ENCODE data around the gene GALK2. TPM values are rescaled to one million over a fixed set of nuclear protein-coding genes. Genes with fewer than 3 reads are reported as not detected.

Gene GALK2
- total and polyA plus RNA-seq, 2 of the 8 experiments (the other 6 are each of a cell fraction or from before 2014, with no cell fraction given): 8.7 to 16.1 TPM

GRCh38 chr15:49331442-49331841 lies 161.4 kb downstream of the GALK2 start:
- no peak overlapping the region for H2BK15ac ChIP-seq (ENCODE audit: low read length)
- no peak overlapping the region for H2BK120ac ChIP-seq (replicated peaks; ENCODE audit: low read depth, low read length)
- H3K79me2 ChIP-seq (ENCODE audit: control insufficient read depth in 1 of 2, insufficient read depth in 2 of 2, low read length in 2 of 2): no peaks in the 10 kb centered on the region; a peak in 1 of 4 replicates
- no peaks in the 10 kb centered on the region for H4K20me1 ChIP-seq (replicated peaks in 1 of 2; ENCODE audit: control insufficient read depth in 1 of 2, insufficient read depth in 2 of 2, low read length in 2 of 2)
- no peak overlapping the region for H3K4me3 ChIP-seq (ENCODE audit: extremely low read depth in 1 of 4, insufficient read depth in 2 of 4, low read depth in 3 of 4, low read length in 4 of 4)
- no peak overlapping the region for H3K14ac ChIP-seq (ENCODE audit: insufficient read length)
- H3K9ac ChIP-seq (replicated peaks in 1 of 4; ENCODE audit: extremely low read depth in 1 of 4, low read depth in 3 of 4, low read length in 3 of 4): no peak overlapping the region
- H2AK5ac ChIP-seq (ENCODE audit: low read depth, low read length): no peak overlapping the region
- no peak overlapping the region for H2BK12ac ChIP-seq (ENCODE audit: low read depth, low read length)
- H4K8ac ChIP-seq (ENCODE audit: extremely low read depth, insufficient read depth, low read length): no peak overlapping the region
- H3K23me2 ChIP-seq (ENCODE audit: low read depth, low read length): no peaks in the 10 kb centered on the region; the same call in 1 of the 2 replicates
- H3K9me3 ChIP-seq (ENCODE audit: insufficient read depth in 2 of 2, low read depth in 1 of 2, low read length in 1 of 2): no peaks in the 10 kb centered on the region
- peaks cover 0 to 13% (median 8%) of the 10 kb centered on the region in 4 experiments; a peak in 4 of 7 replicates for H3K4me1 ChIP-seq (replicated peaks in 1 of 4; ENCODE audit: control insufficient read depth in 3 of 4, insufficient read depth in 4 of 4, low read length in 3 of 4)
- no peak overlapping the region for H3K27ac ChIP-seq (ENCODE audit: low read depth, low read length)
- H3K79me1 ChIP-seq (ENCODE audit: low read depth, low read length): no peaks in the 10 kb centered on the region
- H3K23ac ChIP-seq (ENCODE audit: insufficient read length): no peak overlapping the region
- FAIRE-seq: no peak
- H3K36me3 ChIP-seq (ENCODE audit: control insufficient read depth in 2 of 4, insufficient read depth in 4 of 4, low read length in 3 of 4): no peaks in the 10 kb centered on the region
- ChIA-PET CTCF (ENCODE audit: partially characterized antibody) (interaction anchor here (0.6 kb wide), 1 partner anchor 91 kb away, joined by 4 read pairs; no protein-coding TSS in a partner anchor), POLR2A (ENCODE audit: partially characterized antibody) (no interaction called here)
- no peak overlapping the region for H2AFZ ChIP-seq (ENCODE audit: low read length)
- DNase-seq (ENCODE audit: low read depth in 1 of 2, low spot score in 2 of 2): no peak
- H3K56ac ChIP-seq (replicated peaks; ENCODE audit: insufficient read length, low read depth, low read length): no peak overlapping the region
- H3K4me2 ChIP-seq (ENCODE audit: insufficient read depth in 1 of 2, low read depth in 2 of 2, low read length in 2 of 2): no peak overlapping the region
- H2BK20ac ChIP-seq (ENCODE audit: low read length): no peak overlapping the region
- H3K18ac ChIP-seq (ENCODE audit: extremely low read depth, low read length): no peak overlapping the region
- no peak overlapping the region for H4K91ac ChIP-seq (replicated peaks; ENCODE audit: insufficient read length, low read length)
- H3K4ac ChIP-seq (replicated peaks; ENCODE audit: insufficient read length, low read depth, low read length): no peak overlapping the region
- H2BK5ac ChIP-seq (ENCODE audit: low read depth, low read length): no peak overlapping the region
- no peaks in the 10 kb centered on the region for H3K27me3 ChIP-seq (replicated peaks in 1 of 4; ENCODE audit: control insufficient read depth in 3 of 4, extremely low read depth in 1 of 4, insufficient read depth in 3 of 4, low read length in 3 of 4)
- H4K5ac ChIP-seq (ENCODE audit: insufficient read length, low read depth, low read length): no peak overlapping the region
- TF ChIP-seq CHD1 (IDR thresholded peaks at IDR 0.05; ENCODE audit: low read depth, low read length): no peak
- no peak for TF ChIP-seq SUZ12 (IDR thresholded peaks at IDR 0.05; ENCODE audit: low read length)
- TF ChIP-seq SIX5 (IDR thresholded peaks at IDR 0.05; ENCODE audit: low read depth, low read length): no peak
- no peak for TF ChIP-seq EZH2 (IDR thresholded peaks at IDR 0.05; ENCODE audit: low read depth, low read length, severe bottlenecking)
- TF ChIP-seq USF2 (IDR thresholded peaks at IDR 0.05; ENCODE audit: low read length): no peak
- TF ChIP-seq RBBP5 (IDR thresholded peaks at IDR 0.05; ENCODE audit: borderline replicate concordance, low read depth, low read length): no peak
- no peak for TF ChIP-seq ZNF274 (IDR thresholded peaks at IDR 0.05; ENCODE audit: borderline replicate concordance, extremely low read depth, low read length)
- TF ChIP-seq RXRA (IDR thresholded peaks at IDR 0.05; ENCODE audit: insufficient read depth, low read depth, low read length): no peak
- TF ChIP-seq EGR1 (IDR thresholded peaks at IDR 0.05; ENCODE audit: borderline replicate concordance, low read depth, low read length): no peak
- no peak for TF ChIP-seq CREB1 (IDR thresholded peaks at IDR 0.05)
- TF ChIP-seq CHD2 (IDR thresholded peaks at IDR 0.05; ENCODE audit: low read length): no peak

All from H1 (cell line).